GM12864 (cell line): Measurements from ENCODE around the gene NR3C1.

Experiments used
- DNase-seq: peaks from one replicate; pipeline ENCODE4 v3.0.0-alpha.2; 2011; ENCODE audit warnings: low read depth
- H3K4me3 ChIP-seq: 2 replicates; pipeline ENCODE4 v1.5.1; 2011; ENCODE audit warnings: mild to moderate bottlenecking, low read depth, low read length, control low read depth
- TF ChIP-seq, protein P1 (sequence below): IDR thresholded peaks from 2 replicates; pipeline ENCODE4 v1.5.1; 2011; ENCODE audit warnings: low read depth, mild to moderate bottlenecking, moderate library complexity, low read length, control low read depth, inconsistent platforms; ENCODE audit errors: missing control alignments

NR3C1 gene

DNA sequence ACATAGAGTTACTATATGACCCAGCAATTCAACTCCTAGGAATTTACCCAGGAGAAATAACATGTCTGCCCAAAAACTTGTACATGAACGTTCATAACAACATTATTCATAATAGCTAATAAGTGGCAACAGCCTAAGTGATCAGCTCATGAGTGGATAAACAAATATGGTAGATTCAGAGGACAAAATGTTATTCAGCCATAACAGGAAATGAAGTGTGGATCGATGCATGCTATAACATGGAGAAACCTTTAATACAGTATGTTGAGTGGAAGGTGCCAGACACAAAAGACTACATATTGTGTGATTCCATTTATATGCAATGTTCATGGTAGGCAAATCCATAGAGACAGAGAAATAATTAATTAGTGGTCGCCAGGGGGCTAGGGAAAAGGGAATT lies 22.3 kb upstream of the NR3C1 start:
- no peak overlapping the region for H3K4me3 ChIP-seq
- TF ChIP-seq, protein P1, sequence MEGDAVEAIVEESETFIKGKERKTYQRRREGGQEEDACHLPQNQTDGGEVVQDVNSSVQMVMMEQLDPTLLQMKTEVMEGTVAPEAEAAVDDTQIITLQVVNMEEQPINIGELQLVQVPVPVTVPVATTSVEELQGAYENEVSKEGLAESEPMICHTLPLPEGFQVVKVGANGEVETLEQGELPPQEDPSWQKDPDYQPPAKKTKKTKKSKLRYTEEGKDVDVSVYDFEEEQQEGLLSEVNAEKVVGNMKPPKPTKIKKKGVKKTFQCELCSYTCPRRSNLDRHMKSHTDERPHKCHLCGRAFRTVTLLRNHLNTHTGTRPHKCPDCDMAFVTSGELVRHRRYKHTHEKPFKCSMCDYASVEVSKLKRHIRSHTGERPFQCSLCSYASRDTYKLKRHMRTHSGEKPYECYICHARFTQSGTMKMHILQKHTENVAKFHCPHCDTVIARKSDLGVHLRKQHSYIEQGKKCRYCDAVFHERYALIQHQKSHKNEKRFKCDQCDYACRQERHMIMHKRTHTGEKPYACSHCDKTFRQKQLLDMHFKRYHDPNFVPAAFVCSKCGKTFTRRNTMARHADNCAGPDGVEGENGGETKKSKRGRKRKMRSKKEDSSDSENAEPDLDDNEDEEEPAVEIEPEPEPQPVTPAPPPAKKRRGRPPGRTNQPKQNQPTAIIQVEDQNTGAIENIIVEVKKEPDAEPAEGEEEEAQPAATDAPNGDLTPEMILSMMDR = no peak
- DNase-seq = no peak

DNA sequence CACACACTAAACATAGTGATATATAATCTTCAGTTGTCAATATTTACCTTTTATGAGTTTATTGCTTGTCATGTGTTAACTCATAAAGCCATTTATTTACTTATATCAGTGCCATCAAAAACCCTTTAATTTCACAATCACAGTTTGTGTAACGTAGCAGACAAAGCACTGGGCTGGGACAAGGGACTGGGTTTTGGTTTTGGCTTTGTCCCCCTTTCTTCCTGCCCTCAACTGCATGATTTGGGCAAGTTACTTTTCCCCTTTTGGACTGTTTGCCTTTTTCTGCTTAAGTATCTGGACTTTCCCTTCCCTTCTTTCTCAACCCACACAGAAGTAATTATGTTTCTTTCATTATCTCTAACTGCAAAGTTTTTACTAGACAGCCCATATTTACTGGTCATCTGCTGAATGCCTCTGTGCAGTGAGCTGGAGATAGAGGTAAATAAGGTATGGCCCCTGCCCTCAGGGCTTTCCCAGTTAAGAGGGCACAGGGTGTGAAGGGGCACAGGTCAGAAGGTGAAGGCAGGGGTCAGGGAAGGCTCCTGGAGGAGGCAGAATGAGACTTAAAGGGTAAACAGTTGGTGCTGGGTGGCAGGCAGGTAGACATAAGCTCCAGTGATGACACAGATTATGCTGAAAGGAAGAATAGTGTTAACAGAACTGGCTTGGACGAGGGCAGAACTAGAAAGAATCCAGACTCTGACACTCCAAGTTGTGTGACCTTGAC lies 14.8 kb upstream of the NR3C1 start:
- TF ChIP-seq, protein P1 = no peak
- no peak for DNase-seq
- peak overlapping the region; percentile 2; the same call in 1 of the 2 replicates for H3K4me3 ChIP-seq

DNA sequence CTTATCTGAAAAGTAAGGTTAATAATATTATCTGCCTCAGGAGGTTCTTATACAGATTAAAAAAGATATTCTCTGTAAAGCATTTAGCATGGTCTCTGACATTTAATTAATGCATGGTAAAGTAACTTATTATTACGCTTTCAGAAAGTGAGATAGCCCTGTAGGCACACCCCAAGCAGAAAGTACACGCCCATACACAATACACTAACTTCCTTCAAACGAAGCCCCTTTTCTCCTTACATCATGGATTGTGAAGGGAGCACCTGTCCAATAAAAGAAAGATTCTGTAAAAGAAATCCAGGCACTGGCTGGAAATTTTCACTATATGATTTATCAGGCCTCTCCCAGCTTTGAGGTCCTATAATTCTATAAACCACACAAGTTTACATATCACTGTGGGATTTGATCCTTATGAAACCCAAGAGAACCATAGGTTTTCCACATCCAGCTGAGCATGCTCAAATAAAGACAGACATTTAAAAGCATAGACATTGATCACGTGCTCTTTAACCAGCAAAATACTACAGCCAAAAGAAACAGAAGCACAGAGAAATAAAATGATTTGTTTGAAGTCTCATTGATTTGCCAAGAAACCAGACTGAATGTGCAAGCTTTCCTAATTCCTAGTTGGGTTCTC lies 14.1 kb upstream of the NR3C1 start:
- no peak overlapping the region; the same call in 1 of the 2 replicates for H3K4me3 ChIP-seq
- no peak for DNase-seq
- TF ChIP-seq, protein P1 = no peak

DNA sequence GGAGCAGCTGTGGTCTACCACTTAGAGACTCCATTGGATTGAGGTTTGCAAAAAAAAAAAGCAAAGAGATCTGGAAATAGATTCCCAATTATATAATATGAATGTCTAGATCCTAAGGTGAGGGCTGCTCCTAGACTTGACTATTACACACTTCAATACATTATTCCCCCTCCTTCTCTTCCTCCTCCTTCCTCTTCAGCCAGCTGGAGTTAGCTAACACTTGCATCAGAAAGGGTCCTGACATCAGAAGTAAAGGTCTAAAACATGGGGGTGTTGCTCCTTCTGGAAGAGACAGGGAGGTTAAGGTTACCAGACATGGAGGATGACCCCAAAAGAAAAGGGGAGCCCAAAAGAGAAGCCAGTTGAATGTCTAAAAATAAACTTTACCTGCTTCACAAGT lies 12.9 kb upstream of the NR3C1 start:
- DNase-seq = no peak
- TF ChIP-seq, protein P1 = no peak
- no peak overlapping the region for H3K4me3 ChIP-seq

DNA sequence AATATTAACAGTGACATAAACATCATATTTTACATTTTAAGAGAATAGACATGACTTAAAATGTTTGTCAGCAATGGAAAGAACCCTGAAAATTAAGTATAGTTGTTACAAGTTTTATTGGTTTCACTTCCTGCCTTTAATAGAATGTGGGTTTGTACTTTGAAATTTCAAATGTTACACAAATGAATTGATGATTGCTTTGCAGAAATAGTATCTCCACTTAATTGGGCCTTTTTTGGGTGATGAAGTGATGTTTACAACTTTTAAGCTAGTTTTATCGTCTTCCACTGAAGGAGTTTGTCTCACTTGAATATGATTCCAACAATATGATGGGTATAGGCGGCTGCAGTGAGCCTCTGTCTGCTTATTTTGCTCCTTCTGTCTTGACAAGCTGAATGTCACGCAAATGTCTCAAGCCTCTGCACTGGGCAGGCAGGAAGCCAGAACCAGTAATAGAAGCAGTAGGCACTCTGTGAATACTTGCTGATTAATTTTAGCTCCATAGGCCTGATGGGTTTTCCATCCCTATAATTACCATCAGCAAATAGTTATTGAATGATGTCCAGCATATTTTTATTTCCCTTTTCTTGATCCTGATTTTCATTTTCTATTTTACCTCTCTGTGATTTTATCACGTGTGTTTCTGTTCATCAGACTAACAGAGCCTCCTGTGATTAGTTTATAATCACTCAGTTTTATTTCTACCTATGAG lies 10.6 kb upstream of the NR3C1 start:
- no peak for DNase-seq
- TF ChIP-seq, protein P1 = no peak
- H3K4me3 ChIP-seq = no peak overlapping the region

DNA sequence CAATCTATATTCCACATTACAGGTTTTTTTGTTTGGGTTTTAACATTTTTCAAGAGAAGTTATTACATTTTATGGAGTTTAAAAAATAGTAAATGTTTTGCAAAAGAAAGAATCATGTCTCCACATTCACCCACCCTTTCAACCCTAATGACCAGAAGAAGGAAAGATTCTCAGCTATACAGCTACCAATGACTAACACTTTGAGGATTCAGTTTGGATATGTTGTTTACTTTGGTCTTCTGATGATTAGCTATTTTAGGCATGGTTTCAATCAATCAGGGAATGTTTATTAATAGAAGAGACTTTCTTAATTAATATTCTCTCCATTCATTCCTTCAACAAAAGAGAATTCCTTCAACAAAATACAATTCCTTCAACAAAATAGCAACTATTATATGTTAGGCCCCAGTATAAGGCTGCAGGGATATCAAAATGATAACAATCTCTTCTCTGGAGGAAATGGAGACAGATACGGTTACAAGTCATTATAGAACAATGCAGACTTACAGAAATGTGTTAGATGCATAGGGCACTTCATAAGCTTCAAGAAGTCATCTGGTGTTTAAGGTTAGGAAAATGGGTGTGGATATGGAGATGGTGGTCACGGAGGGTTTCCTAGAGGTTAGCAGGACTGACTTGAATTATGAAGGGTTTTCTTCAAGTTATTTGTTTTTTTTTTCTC lies 9.3 kb upstream of the NR3C1 start:
- H3K4me3 ChIP-seq = no peak overlapping the region
- TF ChIP-seq, protein P1 = no peak
- no peak for DNase-seq
